Natural killer cell (primary cell): ENCODE results near the gene INHBB. TPM values are rescaled to one million over a fixed set of nuclear protein-coding genes. Genes with fewer than 3 reads are reported as not detected.

Experiments
- ATAC-seq, 3 donors: fragments of 150-1000 bp in 2 of 3; fragments of 200-7000 bp in 1 of 3; cut with Tn5 transposase; 1 replicate in 1 of 3; 2 replicates in 2 of 3; pipeline ENCODE4 v1.10.0; 2021; ENCODE audit warnings: mild to moderate bottlenecking in 2 of 3, moderate library complexity in 2 of 3
- DNase-seq, 2 donors: peaks; one replicate each; pipeline versions ENCODE4 v3.0.0 to v3.0.0-alpha.2; 2013 to 2021; ENCODE audit warnings: mixed read lengths in 1 of 2
- H3K27ac ChIP-seq: one replicate; pipeline ENCODE4 v1.5.1; 2013; ENCODE audit warnings: mild to moderate bottlenecking, low read length
- H3K27me3 ChIP-seq: one replicate; pipeline ENCODE4 v1.6.1; 2013; ENCODE audit warnings: low read length; ENCODE audit not compliant: control insufficient read depth, insufficient read depth
- H3K36me3 ChIP-seq: one replicate; pipeline ENCODE4 v1.6.1; 2013; ENCODE audit warnings: low read length; ENCODE audit not compliant: control insufficient read depth, insufficient read depth
- H3K4me1 ChIP-seq: one replicate; pipeline ENCODE4 v1.6.1; 2013; ENCODE audit warnings: low read length; ENCODE audit not compliant: control insufficient read depth, insufficient read depth
- H3K4me3 ChIP-seq: one replicate; pipeline ENCODE4 v1.5.1; 2013; ENCODE audit warnings: low read length
- H3K9me3 ChIP-seq: one replicate; pipeline ENCODE4 v1.6.1; 2013; ENCODE audit warnings: low read length; ENCODE audit not compliant: control insufficient read depth, insufficient read depth
- H3K27ac Mint-ChIP-seq, 2 donors: one replicate each; pipeline ENCODE4 v1.8.0; 2022; ENCODE audit warnings: mild to moderate bottlenecking in 2 of 2, mixed read lengths in 2 of 2, moderate library complexity in 1 of 2
- H3K27me3 Mint-ChIP-seq, 2 donors: one replicate each; pipeline ENCODE4 v1.8.0; 2022; ENCODE audit warnings: low read depth in 2 of 2, mixed read lengths in 2 of 2
- H3K36me3 Mint-ChIP-seq: one replicate; pipeline ENCODE4 v1.8.0; 2022; ENCODE audit warnings: mixed read lengths
- H3K4me1 Mint-ChIP-seq, 2 donors: one replicate each; pipeline ENCODE4 v1.8.0; 2022; ENCODE audit warnings: mixed read lengths in 2 of 2
- H3K4me3 Mint-ChIP-seq: one replicate; pipeline ENCODE4 v1.8.0; 2022; ENCODE audit warnings: mild to moderate bottlenecking, moderate library complexity, mixed read lengths
- H3K9me3 Mint-ChIP-seq, 2 donors: one replicate each; pipeline ENCODE4 v1.8.0; 2022; ENCODE audit warnings: mixed read lengths in 2 of 2
- WGBS: methylation state at CpG from one replicate; pipeline ENCODE4 v1.1.7; 2013; ENCODE audit warnings: missing lambda C conversion rate; ENCODE audit not compliant: insufficient coverage; 5-methylcytosine and 5-hydroxymethylcytosine counted together
- intact Hi-C: fragments of 100-400 bp; cut with micrococcal nuclease; formaldehyde crosslinking; loops from one replicate; pipeline ENCODE4 v1.14.2; 2022
- total RNA-seq, 4 donors: library from RNA; stranded (reverse); fragments of 120-200 nt in 1 of 4; gene quantifications; one replicate each; pipeline versions ENCODE4 v1.2.3 to v1.2.4, GENCODE V29; 2013 to 2022
- TF ChIP-seq, protein P1 (sequence below): fragments of 200-600 bp; IDR thresholded peaks from one replicate; pipeline ENCODE4 v1.8.0; 2022; ENCODE audit warnings: antibody characterized with exemption

The INHBB gene
- total RNA-seq, 3 donors from 2014 or later (not counting 1 experiment from before 2014, with no cell fraction given): 0.07 to 0.10 TPM; not detected in 1

DNA sequence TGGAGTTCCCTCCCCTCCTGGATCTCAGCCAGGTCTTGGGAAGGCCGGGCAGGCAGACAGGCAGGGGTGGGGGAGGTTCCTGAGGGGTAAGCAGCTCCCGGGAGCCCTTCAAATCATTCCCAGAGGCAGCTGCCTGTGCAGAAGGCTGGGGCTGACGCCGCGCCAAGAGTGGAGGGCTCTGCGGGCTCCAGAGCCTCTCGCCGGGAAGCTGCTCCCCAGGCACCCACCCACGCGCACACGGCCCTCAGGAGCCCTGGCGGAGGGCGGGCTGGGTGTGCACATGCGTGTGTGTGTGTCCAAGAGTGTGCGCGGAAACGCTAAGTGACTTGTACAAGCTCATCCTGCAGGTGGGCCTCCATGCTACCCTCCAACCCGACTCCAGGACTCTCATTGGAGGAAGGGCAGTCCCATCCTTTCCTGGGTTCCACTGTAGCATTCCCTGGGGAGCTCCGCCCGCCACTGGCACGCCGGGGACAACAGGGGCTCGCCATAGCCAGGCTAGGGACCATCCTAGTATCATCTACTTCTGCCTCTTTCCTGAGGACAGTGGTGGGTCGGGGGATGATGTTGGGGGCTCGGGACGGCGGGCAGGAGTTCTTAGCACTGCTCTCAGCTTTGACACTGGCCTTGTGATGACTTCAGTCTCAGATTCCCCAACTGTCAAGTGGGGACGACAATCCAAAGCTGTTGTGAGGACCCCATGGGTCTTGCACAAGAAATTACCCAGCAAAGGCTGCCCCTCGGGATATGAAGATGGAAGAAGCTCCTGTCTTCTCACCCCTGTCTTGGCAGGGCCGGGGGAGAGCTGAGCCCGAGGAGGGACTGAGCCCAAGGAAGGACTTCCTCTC lies 50.3 kb downstream of the INHBB start:
- no peaks in the 10 kb centered on the region for H3K9me3 ChIP-seq
- ATAC-seq (no peak), DNase-seq (no peak)
- H3K4me1 Mint-ChIP-seq: peaks cover 0 to 11% of the 10 kb centered on the region in 2 donors
- intact Hi-C loops: no loop called here
- H3K27me3 ChIP-seq: no peaks in the 10 kb centered on the region
- no peak overlapping the region for H3K27ac Mint-ChIP-seq
- no peak overlapping the region for H3K27ac ChIP-seq
- no peak overlapping the region for H3K4me3 ChIP-seq
- H3K36me3 Mint-ChIP-seq: no peaks in the 10 kb centered on the region
- H3K4me3 Mint-ChIP-seq: no peak overlapping the region
- H3K9me3 Mint-ChIP-seq: no peaks in the 10 kb centered on the region
- no peaks in the 10 kb centered on the region for H3K36me3 ChIP-seq
- WGBS: 75% methylated on average over 31 of the region's 31 CpGs
- TF ChIP-seq, protein P1, sequence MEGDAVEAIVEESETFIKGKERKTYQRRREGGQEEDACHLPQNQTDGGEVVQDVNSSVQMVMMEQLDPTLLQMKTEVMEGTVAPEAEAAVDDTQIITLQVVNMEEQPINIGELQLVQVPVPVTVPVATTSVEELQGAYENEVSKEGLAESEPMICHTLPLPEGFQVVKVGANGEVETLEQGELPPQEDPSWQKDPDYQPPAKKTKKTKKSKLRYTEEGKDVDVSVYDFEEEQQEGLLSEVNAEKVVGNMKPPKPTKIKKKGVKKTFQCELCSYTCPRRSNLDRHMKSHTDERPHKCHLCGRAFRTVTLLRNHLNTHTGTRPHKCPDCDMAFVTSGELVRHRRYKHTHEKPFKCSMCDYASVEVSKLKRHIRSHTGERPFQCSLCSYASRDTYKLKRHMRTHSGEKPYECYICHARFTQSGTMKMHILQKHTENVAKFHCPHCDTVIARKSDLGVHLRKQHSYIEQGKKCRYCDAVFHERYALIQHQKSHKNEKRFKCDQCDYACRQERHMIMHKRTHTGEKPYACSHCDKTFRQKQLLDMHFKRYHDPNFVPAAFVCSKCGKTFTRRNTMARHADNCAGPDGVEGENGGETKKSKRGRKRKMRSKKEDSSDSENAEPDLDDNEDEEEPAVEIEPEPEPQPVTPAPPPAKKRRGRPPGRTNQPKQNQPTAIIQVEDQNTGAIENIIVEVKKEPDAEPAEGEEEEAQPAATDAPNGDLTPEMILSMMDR: no peak
- no peaks in the 10 kb centered on the region for H3K27me3 Mint-ChIP-seq
- no peaks in the 10 kb centered on the region for H3K4me1 ChIP-seq

DNA sequence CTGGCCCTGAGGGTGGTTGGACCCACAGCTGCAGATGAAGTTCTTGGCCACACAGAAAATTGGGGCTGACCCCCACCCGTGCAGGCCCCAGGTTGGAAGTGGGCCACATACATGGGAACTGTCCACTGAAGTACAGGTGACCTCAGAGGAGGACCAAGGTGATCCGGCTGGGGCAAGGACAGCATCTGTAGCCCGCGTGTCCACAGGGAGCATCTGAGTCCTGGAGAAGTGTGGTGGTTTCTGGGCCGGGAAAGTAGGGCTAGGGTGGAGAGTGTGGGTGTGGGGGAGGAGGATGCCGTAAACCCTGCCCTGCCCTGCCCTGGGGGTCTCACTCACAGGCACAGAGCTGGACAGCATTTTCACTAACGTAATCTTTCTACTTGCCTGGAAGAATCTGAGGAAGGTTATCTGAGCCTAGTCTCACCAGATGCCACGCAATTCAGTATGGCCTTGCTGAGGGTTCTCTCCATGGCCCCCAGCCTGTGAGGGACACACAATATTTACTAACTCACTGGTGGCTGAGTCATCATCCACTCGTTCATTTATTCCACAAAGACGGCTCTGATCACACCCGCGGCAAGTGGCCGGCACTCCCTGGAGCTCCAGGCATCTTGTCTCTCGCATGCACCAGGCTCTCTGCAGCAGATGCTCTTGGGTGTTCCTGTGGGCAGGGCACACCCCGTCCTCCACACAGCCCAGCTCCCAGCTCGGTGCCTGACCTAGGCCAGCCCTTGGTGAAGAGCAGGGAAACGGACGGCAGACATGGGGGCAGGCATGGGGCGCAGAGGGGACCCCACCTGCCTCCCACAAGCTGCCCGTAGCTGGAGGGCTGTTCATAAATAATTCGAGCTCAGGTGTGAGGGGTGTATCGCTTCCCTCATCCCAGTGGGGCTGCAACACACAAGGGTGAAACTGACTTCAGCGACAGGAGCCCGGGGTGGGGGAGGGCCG lies 51.2 kb downstream of the INHBB start:
- no peaks in the 10 kb centered on the region for H3K27me3 ChIP-seq
- ATAC-seq: no peak
- TF ChIP-seq, protein P1: no peak
- intact Hi-C loops: no loop called here
- no peak overlapping the region for H3K4me3 Mint-ChIP-seq
- H3K36me3 ChIP-seq: no peaks in the 10 kb centered on the region
- no peaks in the 10 kb centered on the region for H3K9me3 Mint-ChIP-seq
- H3K4me1 ChIP-seq: no peaks in the 10 kb centered on the region
- no peak overlapping the region for H3K27ac ChIP-seq
- H3K27ac Mint-ChIP-seq: no peak overlapping the region
- H3K27me3 Mint-ChIP-seq: no peaks in the 10 kb centered on the region
- no peak overlapping the region for H3K4me3 ChIP-seq
- no peaks in the 10 kb centered on the region for H3K9me3 ChIP-seq
- H3K4me1 Mint-ChIP-seq: peaks cover 0 to 11% of the 10 kb centered on the region in 2 donors
- 83% methylated on average over 25 of the region's 25 CpGs for whole genome bisulfite sequencing
- DNase-seq: no peak
- H3K36me3 Mint-ChIP-seq: no peaks in the 10 kb centered on the region

DNA sequence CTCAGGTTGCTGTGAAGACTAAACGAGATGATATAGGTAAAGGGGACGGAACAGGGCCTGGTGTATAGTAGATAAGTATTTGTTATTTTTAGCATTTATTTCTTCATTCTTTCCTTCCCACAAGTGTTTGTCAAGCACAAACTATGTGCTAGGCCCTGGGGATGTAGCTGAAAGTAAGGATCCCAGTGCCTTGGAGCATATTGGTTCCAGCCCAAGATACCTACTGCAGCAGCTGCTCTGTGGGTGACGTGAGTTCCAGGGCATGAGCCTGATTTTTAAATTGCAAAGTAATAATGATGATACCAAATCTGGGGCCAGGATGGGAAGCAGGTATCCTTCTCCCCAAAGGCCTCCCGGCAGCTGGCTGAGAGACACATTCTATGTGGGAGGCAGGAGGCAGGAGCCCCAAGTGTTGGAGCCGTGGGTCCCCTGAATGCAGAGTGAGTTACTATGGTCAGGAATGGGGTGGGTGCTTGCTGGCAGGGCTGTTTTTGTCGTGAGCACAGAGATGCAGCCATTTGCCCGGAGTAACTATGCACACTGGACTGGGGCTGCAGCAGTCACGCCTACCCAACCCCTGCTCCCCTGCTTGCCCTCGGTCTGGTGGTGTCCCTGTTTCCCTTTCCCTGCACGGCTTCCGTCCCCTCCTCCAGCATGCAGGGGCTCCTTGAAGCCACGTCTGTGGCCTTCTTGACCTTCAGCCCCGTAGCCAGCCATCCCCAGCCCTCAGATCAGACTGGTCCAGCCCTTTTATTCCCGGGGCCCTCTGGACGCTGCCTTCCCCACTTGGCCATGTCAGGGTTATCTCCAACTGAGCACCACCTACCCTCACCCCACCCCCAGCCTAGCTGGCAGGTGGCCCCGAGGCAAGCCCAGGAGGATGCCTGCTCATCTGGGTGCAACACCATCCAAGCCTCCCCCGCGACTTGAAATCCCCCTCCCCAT lies 52.4 kb downstream of the INHBB start:
- no peaks in the 10 kb centered on the region for H3K27me3 Mint-ChIP-seq

More for the DNA sequence above, 52.4 kb downstream of the INHBB start:
- ATAC-seq: no peak
- no peaks in the 10 kb centered on the region for H3K36me3 ChIP-seq
- no peaks in the 10 kb centered on the region for H3K27me3 ChIP-seq
- WGBS: 75% methylated on average over 17 of the region's 18 CpGs
- no peaks in the 10 kb centered on the region for H3K9me3 Mint-ChIP-seq
- no peak overlapping the region for H3K4me3 Mint-ChIP-seq
- no peak for DNase-seq
- no peaks in the 10 kb centered on the region for H3K4me1 ChIP-seq
- intact Hi-C loops: no loop called here
- H3K36me3 Mint-ChIP-seq: no peaks in the 10 kb centered on the region
- peaks cover 0 to 6% of the 10 kb centered on the region in 2 donors for H3K4me1 Mint-ChIP-seq
- H3K4me3 ChIP-seq: no peak overlapping the region
- TF ChIP-seq, protein P1: no peak
- H3K27ac Mint-ChIP-seq: no peak overlapping the region
- H3K9me3 ChIP-seq: no peaks in the 10 kb centered on the region
- H3K27ac ChIP-seq: no peak overlapping the region
